GM19467 (cell line): Measurements from ENCODE around the gene PATE1.

Experiments
- ATAC-seq: cut with Tn5 transposase; IDR thresholded peaks from one replicate; pipeline ENCODE4 v1.9.1; 2021; ENCODE audit warnings: mild to moderate bottlenecking, moderate library complexity; ENCODE audit not compliant: unreplicated experiment

Gene PATE1

GRCh38 chr11:125787827-125788226 lies 41.7 kb downstream of the PATE1 start, which contains the start of gene PATE3:
PATE3 (plus strand) TSS chr11:125788127; CDS start chr11:125788152, 25 bp downstream.
- ATAC-seq, result no peak

- ATAC-seq, result no peak
These were observed 44.7 kb downstream of the PATE1 start for GRCh38 chr11:125790825-125791224.

- no peak for ATAC-seq
These were observed 51.6 kb downstream of the PATE1 start for GRCh38 chr11:125797641-125798040.
